ENCODE measurements around the gene RFFL. TPM values are rescaled to one million over a fixed set of nuclear protein-coding genes. Genes with fewer than 3 reads are reported as not detected.

Gene RFFL
- total RNA-seq, 4 donors from 2014 or later, result 51.1 to 145 (median 96.1) TPM

GRCh38 chr17:35019386-35020179, 43.9 kb downstream of the RFFL start:
- Histone ChIP-seq H3K27me3 (no peaks in the 10 kb centered on the region), H3K4me1 (peaks cover 78 to 91% of the 10 kb centered on the region in 2 donors), H3K36me3 (peaks cover 4 to 13% of the 10 kb centered on the region in 2 donors), H3K9me3 (no peaks in the 10 kb centered on the region), H3K27ac (peak overlapping the region; percentile 90 to 98 (median 93)), H3K4me3 (replicated peaks in 1 of 3) (no peak overlapping the region)
- intact Hi-C loops (cut with DNase I), result no loop called here
- DNase-seq, result peak; percentile 67 to 72
- WGBS, 2 donors, result 44 to 50% methylated on average over 6 of the region's 6 CpGs
- TF ChIP-seq POLR2A (IDR thresholded peaks at IDR 0.05) (peak in 1 of 2 donors; percentile 59), CTCF (IDR thresholded peaks at IDR 0.05) (no peak)

- no peak for DNase-seq
- Histone ChIP-seq H3K4me3 (replicated peaks in 1 of 3) (no peak overlapping the region), H3K27ac (peak overlapping the region; percentile 90 to 98 (median 93)), H3K27me3 (no peaks in the 10 kb centered on the region), H3K36me3 (peaks cover 7 to 13% of the 10 kb centered on the region in 2 donors), H3K4me1 (peaks cover 74 to 84% of the 10 kb centered on the region in 2 donors), H3K9me3 (no peaks in the 10 kb centered on the region)
- intact Hi-C loops (cut with DNase I), result no loop called here
- TF ChIP-seq POLR2A (IDR thresholded peaks at IDR 0.05) (no peak), CTCF (IDR thresholded peaks at IDR 0.05) (no peak)
- 66 to 80% methylated on average over 2 of the region's 2 CpGs for WGBS, 2 donors
Observed at GRCh38 chr17:35018814-35019213, 44.7 kb downstream of the RFFL start.

- intact Hi-C loops (cut with DNase I), result no loop called here
- H3K4me1 ChIP-seq, result peaks cover 58 to 67% of the 10 kb centered on the region in 2 donors
- DNase-seq, result peak; percentile 80 to 83
- peaks cover 10 to 15% of the 10 kb centered on the region in 2 donors for H3K36me3 ChIP-seq
- H3K27me3 ChIP-seq, result no peaks in the 10 kb centered on the region
- no peak overlapping the region for H3K4me3 ChIP-seq (replicated peaks in 1 of 3)
- WGBS, 2 donors, result 47 to 56% methylated on average over 4 of the region's 4 CpGs
- H3K9me3 ChIP-seq, result no peaks in the 10 kb centered on the region
- TF ChIP-seq POLR2A (IDR thresholded peaks at IDR 0.05) (peak in 1 of 2 donors; percentile 70), CTCF (IDR thresholded peaks at IDR 0.05) (no peak)
- peak overlapping the region; percentile 90 to 98 (median 93) for H3K27ac ChIP-seq
Observed at GRCh38 chr17:35017021-35017420, 46.5 kb downstream of the RFFL start.

GRCh38 chr17:35016369-35016768, 47.1 kb downstream of the RFFL start:
- no peaks in the 10 kb centered on the region for H3K27me3 ChIP-seq
- intact Hi-C loops (cut with DNase I), result no loop called here
- TF ChIP-seq POLR2A (IDR thresholded peaks at IDR 0.05) (no peak), CTCF (IDR thresholded peaks at IDR 0.05) (no peak)
- H3K4me3 ChIP-seq (replicated peaks in 1 of 3), result no peak overlapping the region
- H3K4me1 ChIP-seq, result peaks cover 51 to 61% of the 10 kb centered on the region in 2 donors
- WGBS, 2 donors, result 89 to 94% methylated on average over 4 of the region's 4 CpGs
- no peaks in the 10 kb centered on the region for H3K9me3 ChIP-seq
- H3K27ac ChIP-seq, result peak overlapping the region; percentile 90 to 98 (median 93)
- no peak for DNase-seq
- peaks cover 16 to 21% of the 10 kb centered on the region in 2 donors for H3K36me3 ChIP-seq

- TF ChIP-seq POLR2A (IDR thresholded peaks at IDR 0.05) (no peak), CTCF (IDR thresholded peaks at IDR 0.05) (no peak)
- Histone ChIP-seq H3K27me3 (no peaks in the 10 kb centered on the region), H3K4me3 (replicated peaks in 1 of 3) (no peak overlapping the region), H3K27ac (peak overlapping the region in 2 of 3 donors; percentile 26 to 36), H3K36me3 (peaks cover 21 to 26% of the 10 kb centered on the region in 2 donors), H3K4me1 (peaks cover 10 to 24% of the 10 kb centered on the region in 2 donors), H3K9me3 (no peaks in the 10 kb centered on the region)
- DNase-seq, result no peak
- 64 to 65% methylated on average over 5 of the region's 5 CpGs for WGBS, 2 donors
- intact Hi-C loops (cut with DNase I), result no loop called here
Observed at GRCh38 chr17:35011671-35012216, 51.8 kb downstream of the RFFL start.
